ENCODE results near the gene NR4A1. TPM values are rescaled to one million over a fixed set of nuclear protein-coding genes. Genes with fewer than 3 reads are reported as not detected.

NR4A1 gene
- total and polyA plus RNA-seq, 8 donors, result 11.7 to 85.4 (median 30.0) TPM

- Histone ChIP-seq H3K4me1 (peaks cover 5 to 21% (median 11%) of the 10 kb centered on the region in 3 donors), H3K4me3 (peak overlapping the region; percentile 34 to 63 (median 49)), H3K27me3 (no peaks in the 10 kb centered on the region), H3K9me3 (no peaks in the 10 kb centered on the region), H3K27ac (peak overlapping the region; percentile 55 to 74 (median 62)), H3K36me3 (no peaks in the 10 kb centered on the region)
- intact Hi-C loops (cut with DNase I), result no loop called here
- no peak for TF ChIP-seq CTCF (IDR thresholded peaks at IDR 0.05)
- peak in 2 of 4 donors; percentile 1 for ATAC-seq
- 1 to 2% methylated on average over 28 to 59 of the region's 59 CpGs for WGBS, 2 donors
- peak; percentile 56 to 85 (median 73) for DNase-seq
- no peak for FAIRE-seq
These were observed 13.9 kb upstream of the NR4A1 start for GRCh38 chr12:52037248-52037861.

DNA sequence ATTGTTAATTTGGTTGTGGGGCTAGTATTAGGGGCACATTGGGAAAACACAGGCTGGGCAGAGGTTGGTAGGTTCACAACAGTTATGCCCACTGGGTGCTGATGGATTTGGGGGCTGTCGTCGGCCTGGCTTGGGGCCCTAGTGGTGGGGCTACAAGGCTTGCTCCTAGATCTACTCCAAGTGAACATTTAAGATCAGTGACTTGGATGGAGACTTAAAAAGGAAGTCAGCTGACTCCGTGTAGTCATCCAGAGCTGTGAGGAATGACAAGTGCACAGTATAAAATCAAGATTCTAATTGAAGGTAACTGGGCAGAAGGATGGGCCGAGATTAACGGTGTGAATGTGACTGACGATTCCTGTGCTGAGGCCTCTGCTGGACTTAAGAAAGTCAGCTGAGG lies 12.8 kb upstream of the NR4A1 start:
- no peak for TF ChIP-seq CTCF (IDR thresholded peaks at IDR 0.05)
- no peaks in the 10 kb centered on the region for H3K27me3 ChIP-seq
- FAIRE-seq (no peak), DNase-seq (peak in 1 of 6 donors; percentile 25), ATAC-seq (no peak)
- no peaks in the 10 kb centered on the region for H3K36me3 ChIP-seq
- peak overlapping the region in 1 of 4 donors; percentile 60 for H3K4me3 ChIP-seq
- H3K9me3 ChIP-seq, result no peaks in the 10 kb centered on the region
- peak overlapping the region in 2 of 4 donors; percentile 23 to 28 for H3K27ac ChIP-seq
- peaks cover 3 to 22% (median 19%) of the 10 kb centered on the region in 3 donors for H3K4me1 ChIP-seq
- 65 to 67% methylated on average over 6 of the region's 6 CpGs for WGBS, 2 donors
- intact Hi-C loops (cut with DNase I), result no loop called here

- no peaks in the 10 kb centered on the region for H3K9me3 ChIP-seq
- WGBS, 2 donors, result 56 to 59% methylated on average over 3 of the region's 3 CpGs
- peak in 1 of 6 donors; percentile 17 for DNase-seq
- ATAC-seq, result no peak
- H3K36me3 ChIP-seq, result no peaks in the 10 kb centered on the region
- no peaks in the 10 kb centered on the region for H3K27me3 ChIP-seq
- H3K4me3 ChIP-seq, result no peak overlapping the region
- TF ChIP-seq CTCF (IDR thresholded peaks at IDR 0.05), result no peak
- intact Hi-C loops (cut with DNase I), result no loop called here
- peaks cover 13 to 38% (median 35%) of the 10 kb centered on the region in 3 donors for H3K4me1 ChIP-seq
- no peak for FAIRE-seq
- H3K27ac ChIP-seq, result no peak overlapping the region
These were observed 10.2 kb upstream of the NR4A1 start for GRCh38 chr12:52041035-52041434.

- TF ChIP-seq CTCF (IDR thresholded peaks at IDR 0.05), result no peak
- peak in 5 of 6 donors; percentile 23 to 78 (median 63) for DNase-seq
- 54 to 57% methylated on average over 6 of the region's 6 CpGs for WGBS, 2 donors
- H3K36me3 ChIP-seq, result no peaks in the 10 kb centered on the region
- no peak for FAIRE-seq
- peaks cover 9 to 36% (median 30%) of the 10 kb centered on the region in 3 donors for H3K4me1 ChIP-seq
- no peaks in the 10 kb centered on the region for H3K9me3 ChIP-seq
- ATAC-seq, result peak in 1 of 4 donors; percentile 5
- H3K27ac ChIP-seq, result peak overlapping the region in 1 of 4 donors; percentile 17
- no peak overlapping the region for H3K4me3 ChIP-seq
- intact Hi-C loops (cut with DNase I), result no loop called here
- H3K27me3 ChIP-seq, result no peaks in the 10 kb centered on the region
These were observed 9.5 kb upstream of the NR4A1 start for GRCh38 chr12:52041695-52042123.
